NCI-H2171 (cell line): ENCODE results near the gene GPN3.
"Not testable (repeated sequence)": the region's sequence is repeated elsewhere in the genome, so short reads cannot be mapped to it uniquely, and the experiment has no call there.

Experiments used
- DNase-seq: peaks from one replicate; lab custom pipeline; 2025; lab: John Stamatoyannopoulos, UW

The GPN3 gene

GRCh38 chr12:110444455-110444854 lies 23.6 kb downstream of the GPN3 start:
- DNase-seq = no peak

- DNase-seq = no peak
These were observed 31.8 kb downstream of the GPN3 start for GRCh38 chr12:110436231-110436630.

GRCh38 chr12:110431957-110432587 lies 36.0 kb downstream of the GPN3 start:
- no peak for DNase-seq

DNA sequence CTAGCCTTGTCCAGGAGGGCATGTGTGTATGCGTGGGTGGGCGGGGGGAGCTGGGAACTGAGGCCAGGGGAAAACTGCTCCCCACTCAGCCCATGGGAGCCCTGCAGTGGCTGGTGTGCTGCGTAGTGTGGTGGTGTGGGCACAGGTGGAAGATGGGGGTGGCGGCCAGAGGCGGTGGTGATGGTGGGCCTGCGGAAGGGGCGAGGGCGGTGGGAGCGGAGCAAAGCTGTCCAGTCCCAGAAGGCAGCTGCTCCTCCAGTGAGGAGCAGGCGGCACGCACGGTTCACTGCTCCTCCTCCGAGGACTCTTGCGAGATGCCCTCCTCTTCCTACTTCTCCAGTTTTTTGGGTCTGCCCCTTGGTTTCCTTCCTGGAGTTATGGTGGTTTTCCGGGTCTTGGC lies 38.4 kb downstream of the GPN3 start:
- DNase-seq = not testable (repeated sequence)

DNA sequence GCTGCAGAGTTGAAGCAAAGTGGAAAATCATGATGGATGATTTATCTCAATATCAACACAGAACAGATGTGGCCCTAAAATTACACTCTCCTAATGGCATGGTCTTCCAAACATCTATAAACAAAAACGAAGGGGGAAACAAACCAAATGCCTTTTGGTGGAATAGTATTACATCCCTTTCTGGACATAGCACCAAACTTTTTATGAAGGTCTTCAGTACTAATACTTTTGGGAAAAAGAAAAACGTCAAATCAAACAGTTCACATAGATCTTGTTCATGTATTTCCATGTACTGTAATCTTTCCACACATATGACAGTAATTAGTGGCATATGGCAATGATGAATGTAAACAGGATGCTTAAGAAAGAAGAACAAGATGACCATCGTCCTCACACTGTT lies 41.7 kb downstream of the GPN3 start:
- DNase-seq = no peak

GRCh38 chr12:110424237-110424636 lies 43.8 kb downstream of the GPN3 start:
- DNase-seq = no peak

GRCh38 chr12:110421701-110422100 lies 46.4 kb downstream of the GPN3 start:
- no peak for DNase-seq

GRCh38 chr12:110421159-110421661 lies 46.8 kb downstream of the GPN3 start:
- no peak for DNase-seq

DNA sequence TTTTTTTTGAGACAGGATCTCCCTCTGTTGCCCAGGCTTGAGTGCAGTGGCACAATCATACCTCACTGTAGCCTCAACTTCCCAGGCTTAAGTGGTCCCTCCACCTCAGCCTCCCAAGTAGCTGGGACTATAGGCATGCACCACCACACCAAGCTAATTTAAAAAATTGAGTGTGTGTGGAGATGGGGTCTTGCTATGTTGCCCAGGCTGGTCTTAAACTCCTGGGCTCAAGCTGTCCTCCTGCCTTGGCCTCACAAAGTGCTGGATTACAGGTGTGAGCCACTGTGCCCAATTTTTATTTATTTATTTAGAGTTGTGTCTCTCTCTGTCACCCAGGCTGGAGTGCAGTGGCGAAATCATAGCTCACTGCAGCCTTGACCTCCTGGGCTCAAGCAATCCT lies 47.4 kb downstream of the GPN3 start:
- DNase-seq = not testable (repeated sequence)

DNA sequence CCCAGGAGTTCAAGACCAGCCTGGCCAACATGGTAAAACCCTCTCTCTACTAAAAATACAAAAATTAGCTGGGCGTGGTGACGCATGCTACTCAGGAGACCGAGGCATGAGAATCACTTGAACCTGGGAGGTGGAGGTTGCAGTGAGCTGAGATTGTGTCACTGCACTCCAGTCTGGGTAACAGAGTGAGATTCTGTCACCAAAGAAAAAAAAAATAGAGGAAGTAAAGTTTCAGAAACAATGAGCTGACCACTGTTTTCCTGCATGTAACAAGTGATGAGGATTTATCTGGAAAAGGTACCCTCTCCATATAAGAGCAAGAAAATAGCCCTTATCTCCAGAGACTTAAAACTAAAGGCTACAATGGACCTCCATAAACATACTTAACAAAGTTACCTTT lies 50.9 kb downstream of the GPN3 start:
- not testable (repeated sequence) for DNase-seq

- not testable (repeated sequence) for DNase-seq
These were observed 58.0 kb downstream of the GPN3 start for GRCh38 chr12:110410086-110410485.

GRCh38 chr12:110405126-110405662 lies 62.9 kb downstream of the GPN3 start:
- DNase-seq = not testable (repeated sequence)

- DNase-seq = peak; percentile 84
These were observed 63.9 kb downstream of the GPN3 start for GRCh38 chr12:110403976-110404682.

GRCh38 chr12:110403146-110403975 lies 64.7 kb downstream of the GPN3 start, which contains the start of gene ANAPC7:
Gene ANAPC7 (minus strand): TSS chr12:110403708. CDS start chr12:110403627, 81 bp downstream.
- DNase-seq = peak; percentile 92
